Lung (tissue), 12 donors: Measurements from ENCODE around the gene AADACL2. TPM values are rescaled to one million over a fixed set of nuclear protein-coding genes. Genes with fewer than 3 reads are reported as not detected.

Experiments
- ATAC-seq: fragments of 200-7000 bp; cut with Tn5 transposase; one replicate; pipeline ENCODE4 v1.9.1; 2020; ENCODE audit warnings: moderate number of reproducible peaks; ENCODE audit not compliant: insufficient read depth, low FRiP score
- DNase-seq, 3 donors: peaks; one replicate each; pipeline ENCODE4 v3.0.0-alpha.2; 2013 to 2017
- H3K27ac ChIP-seq, 2 donors: one replicate each; pipeline ENCODE4 v1.5.1; 2013; ENCODE audit warnings: mild to moderate bottlenecking in 2 of 2, moderate library complexity in 2 of 2, control low read depth in 1 of 2, inconsistent platforms in 1 of 2, low read depth in 1 of 2, low read length in 1 of 2
- H3K27me3 ChIP-seq, 3 donors: one replicate each; pipeline ENCODE4 v1.5.1; 2013; ENCODE audit warnings: low read length in 2 of 3; ENCODE audit not compliant: control insufficient read depth in 3 of 3, insufficient read depth in 3 of 3
- H3K36me3 ChIP-seq, 4 donors: one replicate each; pipeline ENCODE4 v1.5.1; 2013; ENCODE audit warnings: low read length in 4 of 4, mild to moderate bottlenecking in 1 of 4, moderate library complexity in 1 of 4; ENCODE audit not compliant: control insufficient read depth in 4 of 4, insufficient read depth in 4 of 4
- H3K4me1 ChIP-seq, 5 donors: one replicate each; pipeline ENCODE4 v1.5.1; 2013; ENCODE audit warnings: low read length in 5 of 5, mild to moderate bottlenecking in 2 of 5, moderate library complexity in 1 of 5; ENCODE audit not compliant: control insufficient read depth in 5 of 5, insufficient read depth in 5 of 5
- H3K4me3 ChIP-seq: one replicate; pipeline ENCODE4 v1.5.1; 2013; ENCODE audit warnings: mild to moderate bottlenecking, control low read depth, moderate library complexity
- H3K9ac ChIP-seq, 2 donors: one replicate each; pipeline ENCODE4 v1.5.1; 2013; ENCODE audit warnings: low read length in 2 of 2, control low read depth in 1 of 2; ENCODE audit not compliant: insufficient read depth in 1 of 2
- H3K9me3 ChIP-seq, 4 donors: one replicate each; pipeline ENCODE4 v1.5.1; 2013; ENCODE audit warnings: low read length in 3 of 4, mild to moderate bottlenecking in 1 of 4, moderate library complexity in 1 of 4; ENCODE audit not compliant: control insufficient read depth in 4 of 4, insufficient read depth in 3 of 4
- CTCF ChIP-seq: IDR thresholded peaks from 2 replicates; pipeline ENCODE4 v1.5.1; 2012; ENCODE audit warnings: mild to moderate bottlenecking; ENCODE audit errors: control extremely low read depth, extremely low read depth
- WGBS, 2 donors: extraction: QIAGEN DNeasy Blood & Tissue Kit; methylation state at CpG; one replicate each; pipeline ENCODE4 v1.1.7; 2013; 5-methylcytosine and 5-hydroxymethylcytosine counted together
- polyA plus RNA-seq, 2 donors: library from polyadenylated mRNA; stranded (reverse); fragments of 200-250 nt; gene quantifications; one replicate each; pipeline ENCODE4 v1.2.1, GENCODE V29; 2013
- total RNA-seq, 2 donors: library from RNA; depleted of rRNA in 1 of 2; stranded (reverse); fragments of >200 nt in 1 of 2; gene quantifications; one replicate each; pipeline ENCODE4 v1.2.1, GENCODE V29; 2014 to 2021
- donor health status: control.
- donor health status: control.
- donor health status: Bipolar disorder and iron deficiency.
- donor health status: healthy.
- donor health status: DM: yes; HTN: yes; CAD: no.

AADACL2 gene
- total and polyA plus RNA-seq, 4 donors: 0.14 TPM; not detected in 3

- no peaks in the 10 kb centered on the region for H3K9me3 ChIP-seq
- H3K4me1 ChIP-seq: peaks cover 0 to 3% (median 2%) of the 10 kb centered on the region in 5 donors
- no peaks in the 10 kb centered on the region for H3K27me3 ChIP-seq
- no peak overlapping the region for H3K9ac ChIP-seq
- H3K36me3 ChIP-seq: no peaks in the 10 kb centered on the region
- ATAC-seq (no peak), DNase-seq (no peak)
- no peak for TF ChIP-seq CTCF
- no peak overlapping the region for H3K4me3 ChIP-seq
- WGBS, 2 donors: 83 to 87% methylated on average over 1 of the region's 1 CpG
- H3K27ac ChIP-seq: no peak overlapping the region
Observed at GRCh38 chr3:151776259-151776740, 42.6 kb downstream of the AADACL2 start.

GRCh38 chr3:151777880-151778279, 44.2 kb downstream of the AADACL2 start:
- Histone ChIP-seq H3K27ac (no peak overlapping the region), H3K27me3 (no peaks in the 10 kb centered on the region), H3K9ac (no peak overlapping the region), H3K4me1 (no peaks in the 10 kb centered on the region), H3K36me3 (no peaks in the 10 kb centered on the region), H3K9me3 (no peaks in the 10 kb centered on the region), H3K4me3 (no peak overlapping the region)
- WGBS, 2 donors: 94 to 99% methylated on average over 2 of the region's 2 CpGs
- TF ChIP-seq CTCF: no peak
- no peak for DNase-seq
- no peak for ATAC-seq

- H3K4me1 ChIP-seq: no peaks in the 10 kb centered on the region
- TF ChIP-seq CTCF: no peak
- no peaks in the 10 kb centered on the region for H3K9me3 ChIP-seq
- no peak for ATAC-seq
- H3K36me3 ChIP-seq: no peaks in the 10 kb centered on the region
- H3K27me3 ChIP-seq: no peaks in the 10 kb centered on the region
- no peak overlapping the region for H3K4me3 ChIP-seq
- no peak overlapping the region for H3K27ac ChIP-seq
- DNase-seq: no peak
- no peak overlapping the region for H3K9ac ChIP-seq
Observed at GRCh38 chr3:151787626-151788025, 53.9 kb downstream of the AADACL2 start.

GRCh38 chr3:151788401-151788800, 54.7 kb downstream of the AADACL2 start:
- Histone ChIP-seq H3K27ac (no peak overlapping the region), H3K4me3 (no peak overlapping the region)
- WGBS, 2 donors: 73 to 85% methylated on average over 2 of the region's 2 CpGs

More at GRCh38 chr3:151788401-151788800, 54.7 kb downstream of the AADACL2 start:
- ATAC-seq: no peak
- no peak for DNase-seq
- no peaks in the 10 kb centered on the region for H3K4me1 ChIP-seq
- no peaks in the 10 kb centered on the region for H3K36me3 ChIP-seq
- H3K9ac ChIP-seq: no peak overlapping the region
- no peaks in the 10 kb centered on the region for H3K27me3 ChIP-seq
- H3K9me3 ChIP-seq: no peaks in the 10 kb centered on the region
- TF ChIP-seq CTCF: no peak
